GM18526 (cell line): ENCODE measurements around the gene SORCS1.

ENCODE experiments used
- POLR2A ChIP-seq: IDR thresholded peaks from 3 replicates; pipeline ENCODE4 v1.6.1; 2011; ENCODE audit not compliant: insufficient read length; ENCODE audit errors: extremely low read depth

SORCS1 gene

GRCh38 chr10:106930751-106931150 is 233.8 kb downstream of the SORCS1 start:
- TF ChIP-seq POLR2A = no peak

DNA sequence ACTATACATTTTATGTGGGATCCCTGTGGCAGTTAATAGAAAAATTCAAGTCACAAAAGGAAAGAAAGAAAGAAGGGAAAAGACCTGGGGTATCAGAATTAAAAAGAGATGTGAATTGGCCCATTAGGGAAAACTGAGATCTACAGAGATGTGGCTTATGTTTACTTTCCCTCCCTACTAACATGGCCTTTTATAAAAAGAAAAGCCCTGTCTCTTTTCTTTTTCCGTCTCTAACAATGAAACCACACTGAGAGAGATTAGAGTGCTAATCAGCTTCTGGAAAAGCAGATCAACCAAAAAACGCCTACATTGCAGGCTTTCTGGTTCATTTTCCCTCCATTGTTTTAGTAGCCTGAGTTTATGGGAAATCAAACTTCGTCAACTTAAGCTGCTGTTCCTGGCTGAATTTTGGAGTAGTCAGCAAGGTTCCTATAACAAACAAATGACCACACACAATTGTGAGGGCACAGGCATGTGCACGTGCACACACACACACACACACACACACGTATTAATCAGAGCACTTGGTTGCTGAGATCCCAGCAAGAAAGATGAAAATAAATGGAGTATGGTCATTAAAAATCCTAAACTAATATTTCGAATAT is 235.1 kb downstream of the SORCS1 start:
- TF ChIP-seq POLR2A = no peak

GRCh38 chr10:106925191-106925590 is 239.3 kb downstream of the SORCS1 start:
- no peak for TF ChIP-seq POLR2A

GRCh38 chr10:106920538-106920937 is 244.0 kb downstream of the SORCS1 start:
- TF ChIP-seq POLR2A = no peak

- no peak for TF ChIP-seq POLR2A
These were observed 244.6 kb downstream of the SORCS1 start for GRCh38 chr10:106919871-106920282.

DNA sequence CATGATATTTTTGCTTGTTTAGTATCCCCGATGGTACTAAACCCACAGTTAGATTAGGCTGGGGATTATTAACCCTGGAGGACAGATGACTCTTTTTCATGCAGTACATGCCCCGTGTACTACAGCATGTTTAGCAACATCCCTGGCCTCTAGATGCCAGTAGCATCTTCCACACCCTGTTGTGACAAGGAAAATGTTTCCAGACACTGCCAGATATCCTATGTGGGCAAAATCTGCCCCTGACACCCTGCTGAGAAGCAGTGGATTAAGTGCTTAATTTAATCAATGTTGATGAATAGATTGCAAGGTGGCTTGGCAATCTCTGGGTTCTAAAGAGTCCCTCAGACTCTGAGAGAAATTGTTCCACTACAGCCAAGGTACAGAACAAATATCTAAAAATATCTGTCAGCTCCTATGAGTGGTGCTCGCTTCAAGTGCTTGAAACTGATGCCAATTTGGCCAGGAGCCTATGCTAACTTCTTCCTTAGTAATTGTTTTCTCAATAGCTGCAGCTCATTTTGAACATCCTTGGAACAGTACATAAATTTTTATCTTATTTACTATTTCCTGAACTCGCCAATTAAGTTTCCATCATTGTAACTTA is 247.0 kb downstream of the SORCS1 start:
- TF ChIP-seq POLR2A = no peak

GRCh38 chr10:106914016-106914415 is 250.5 kb downstream of the SORCS1 start:
- TF ChIP-seq POLR2A = no peak

GRCh38 chr10:106913348-106913747 is 251.2 kb downstream of the SORCS1 start:
- TF ChIP-seq POLR2A = no peak

DNA sequence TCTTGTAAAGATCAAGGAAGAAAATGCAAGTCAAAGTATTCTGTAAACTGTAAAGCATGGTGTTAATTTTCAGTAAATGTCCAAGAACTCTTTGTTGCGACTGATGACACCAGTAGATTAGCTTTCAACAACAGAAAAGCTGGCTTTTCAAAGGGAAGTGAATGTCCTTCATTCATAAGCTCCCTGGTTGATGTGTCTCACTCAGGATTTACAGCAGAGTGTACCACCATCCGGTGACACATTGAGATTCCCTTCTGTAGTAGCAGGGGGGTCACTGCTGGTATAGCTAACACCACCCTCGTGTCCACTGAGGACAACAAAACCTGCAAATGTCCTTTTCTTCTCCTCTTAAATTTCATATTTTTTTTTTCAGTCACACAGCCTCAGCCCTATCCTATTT is 253.4 kb downstream of the SORCS1 start:
- no peak for TF ChIP-seq POLR2A

- no peak for TF ChIP-seq POLR2A
These were observed 253.8 kb downstream of the SORCS1 start for GRCh38 chr10:106910666-106911065.

DNA sequence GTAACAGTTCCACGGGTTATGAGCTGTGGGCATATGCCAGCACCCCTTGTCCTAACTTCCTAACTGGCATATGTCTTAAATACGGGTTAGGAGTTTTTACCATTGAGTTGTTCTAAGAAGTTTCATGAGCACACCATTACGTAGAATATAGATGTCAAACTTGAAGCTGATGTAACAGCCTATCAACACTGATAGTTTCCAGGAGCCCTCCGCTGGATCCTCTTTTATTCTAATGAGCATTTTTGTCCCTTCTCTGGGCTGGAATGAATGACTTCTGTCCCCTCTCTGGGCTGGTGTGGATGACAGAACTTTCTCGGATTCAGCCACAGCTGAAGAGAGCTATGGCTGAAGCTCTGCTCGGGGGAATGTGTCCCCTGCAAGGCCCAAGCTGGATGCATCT is 256.3 kb downstream of the SORCS1 start:
- TF ChIP-seq POLR2A = no peak

DNA sequence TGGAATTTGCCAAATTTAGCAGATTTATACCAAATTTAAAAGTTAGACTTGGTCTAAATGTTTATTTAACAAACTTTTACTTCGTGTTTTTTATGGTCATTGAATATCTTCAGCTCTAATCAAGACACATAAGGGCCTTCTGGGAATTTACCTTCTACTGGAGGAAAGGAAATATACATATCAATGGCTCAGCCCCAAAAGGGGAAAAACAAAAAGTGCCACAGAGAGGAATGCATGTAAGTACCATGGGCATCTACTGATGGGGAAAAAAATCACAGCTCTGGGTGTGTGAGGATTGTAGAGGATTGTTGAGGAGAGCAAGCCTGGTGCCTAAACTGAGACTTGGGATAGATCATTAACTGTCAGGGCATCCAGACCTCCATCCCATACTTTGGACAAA is 260.3 kb downstream of the SORCS1 start:
- TF ChIP-seq POLR2A = no peak

DNA sequence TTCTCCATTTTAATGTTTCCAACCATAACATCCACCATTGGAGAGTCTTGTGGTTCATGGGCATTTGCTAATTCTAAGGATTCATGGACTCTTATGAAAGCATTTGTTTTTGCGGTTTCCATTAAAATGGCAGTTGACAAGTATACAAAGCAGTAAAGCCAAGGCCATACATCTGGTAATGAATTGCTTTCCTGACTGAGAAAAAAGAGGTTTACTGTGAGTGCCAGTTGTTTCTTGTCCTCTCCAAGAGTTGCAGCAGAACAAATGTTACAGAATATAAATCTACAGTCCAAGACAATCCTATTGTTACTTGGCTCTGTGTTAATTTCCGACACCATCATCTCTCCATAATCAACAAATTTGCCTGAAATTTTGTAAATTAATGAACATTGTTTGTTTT is 261.3 kb downstream of the SORCS1 start:
- TF ChIP-seq POLR2A = no peak

DNA sequence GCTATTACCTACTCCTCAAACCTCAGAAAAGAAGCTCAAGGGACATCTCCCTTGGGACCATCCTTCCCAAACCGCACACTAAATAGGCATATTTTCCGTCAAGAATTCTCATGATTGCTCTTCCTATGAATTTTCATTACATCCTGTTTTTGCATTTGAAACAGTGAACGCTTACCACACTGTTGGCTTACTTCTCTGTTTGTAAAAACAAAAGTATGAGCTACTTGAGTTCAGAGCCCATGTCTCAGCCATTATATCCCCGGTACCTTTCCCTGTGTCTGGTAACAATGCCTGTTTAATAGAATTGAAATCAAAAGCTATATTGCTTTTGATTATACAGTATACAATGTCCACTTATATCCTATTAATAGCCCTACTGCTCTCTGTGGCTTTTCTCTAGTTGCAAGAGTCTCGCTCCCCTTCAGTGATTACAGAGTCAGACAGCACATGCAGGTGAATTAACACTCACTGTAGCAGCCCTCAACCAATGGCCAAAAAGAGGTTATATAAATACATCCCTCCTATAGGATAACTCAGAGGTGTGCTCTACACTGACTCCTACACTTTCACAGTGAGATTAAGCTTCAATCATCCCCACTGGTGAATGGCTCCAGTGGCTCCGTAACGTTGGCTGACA is 264.4 kb downstream of the SORCS1 start:
- TF ChIP-seq POLR2A = no peak

DNA sequence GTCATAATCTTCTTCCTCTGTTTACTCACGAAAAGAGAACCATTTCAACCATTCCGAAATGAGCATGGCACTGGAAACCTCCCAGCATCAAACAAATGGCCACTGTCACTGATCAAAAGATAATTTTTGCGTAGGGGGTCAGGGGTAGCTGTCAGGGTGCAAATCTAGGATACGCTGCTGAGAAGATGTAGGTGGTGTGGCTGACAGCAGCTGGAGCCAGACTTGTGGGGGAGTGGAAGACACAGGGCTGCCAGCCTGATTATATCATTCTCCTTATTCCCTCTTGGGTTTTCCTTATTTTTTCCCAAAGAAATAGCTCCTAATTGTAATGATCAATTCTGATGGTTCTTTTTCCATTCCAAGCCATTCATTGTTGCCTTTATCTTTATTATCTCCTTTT is 266.1 kb downstream of the SORCS1 start:
- no peak for TF ChIP-seq POLR2A

DNA sequence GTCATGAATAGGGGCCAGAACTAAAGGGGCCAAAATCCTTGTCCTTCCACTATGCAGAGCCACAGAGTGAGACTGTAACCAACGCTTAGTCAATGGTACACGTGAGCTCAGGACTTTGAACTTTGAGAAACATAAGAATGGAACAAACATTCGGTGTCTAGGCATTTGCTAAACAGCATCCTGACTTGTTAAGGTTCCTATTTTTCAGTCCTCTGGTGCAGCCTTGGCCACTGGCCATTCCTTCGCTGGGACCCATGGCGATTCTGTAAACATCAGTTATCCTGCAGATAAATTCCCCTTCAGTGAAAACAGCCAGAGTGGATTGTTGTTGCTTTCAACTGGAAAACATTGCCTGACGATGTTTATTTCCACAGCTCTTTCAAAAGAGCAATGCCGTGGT is 266.8 kb downstream of the SORCS1 start:
- no peak for TF ChIP-seq POLR2A

DNA sequence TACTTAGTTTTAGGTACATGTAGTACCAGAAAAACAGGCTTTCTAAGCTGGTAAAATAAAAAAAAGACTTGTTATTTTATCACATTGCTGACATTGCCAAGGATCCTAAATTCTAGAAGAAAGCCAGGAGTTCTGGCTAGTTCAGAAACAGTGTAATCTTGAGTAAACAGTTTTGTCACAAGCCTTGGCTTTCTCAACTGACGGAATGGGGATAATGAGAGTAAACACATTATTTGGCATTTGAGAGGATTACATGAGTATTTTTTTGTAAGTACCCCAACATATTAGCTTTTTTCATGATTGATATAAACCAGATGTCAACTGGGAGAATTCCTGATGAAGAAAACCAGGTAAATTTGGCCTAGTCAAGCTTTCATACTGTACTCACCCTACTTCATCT is 269.8 kb downstream of the SORCS1 start:
- no peak for TF ChIP-seq POLR2A

- no peak for TF ChIP-seq POLR2A
These were observed 286.9 kb downstream of the SORCS1 start for GRCh38 chr10:106877574-106877973.

DNA sequence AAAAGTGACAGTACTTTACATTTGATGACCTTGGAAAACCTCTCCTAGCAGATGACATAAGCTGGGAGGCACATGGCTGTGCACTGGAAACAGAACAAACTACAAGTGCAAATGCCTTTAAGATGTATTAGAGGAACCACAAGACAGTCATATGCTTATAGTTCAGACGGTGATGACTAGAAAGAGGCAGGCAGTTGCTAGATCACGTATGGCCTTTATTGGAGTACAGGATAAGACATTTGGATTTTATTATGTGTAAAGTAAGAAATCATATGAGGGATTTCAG is 290.0 kb downstream of the SORCS1 start:
- no peak for TF ChIP-seq POLR2A
